PC-9 (cell line): ENCODE results near the gene HTT.

Source experiments
- EZH2 ChIP-seq: fragments of 200-600 bp; sonication (generic); IDR thresholded peaks from 2 replicates; pipeline ENCODE4 v1.8.0; 2017; ENCODE audit warnings: antibody characterized with exemption, low read depth
- TF ChIP-seq, protein P1 (sequence below): fragments of 200-600 bp; sonication (generic); conservative IDR thresholded peaks from 2 replicates; pipeline ENCODE4 v1.6.1; 2017; ENCODE audit warnings: mixed run types, antibody characterized with exemption, mild to moderate bottlenecking, moderate library complexity

DNA sequence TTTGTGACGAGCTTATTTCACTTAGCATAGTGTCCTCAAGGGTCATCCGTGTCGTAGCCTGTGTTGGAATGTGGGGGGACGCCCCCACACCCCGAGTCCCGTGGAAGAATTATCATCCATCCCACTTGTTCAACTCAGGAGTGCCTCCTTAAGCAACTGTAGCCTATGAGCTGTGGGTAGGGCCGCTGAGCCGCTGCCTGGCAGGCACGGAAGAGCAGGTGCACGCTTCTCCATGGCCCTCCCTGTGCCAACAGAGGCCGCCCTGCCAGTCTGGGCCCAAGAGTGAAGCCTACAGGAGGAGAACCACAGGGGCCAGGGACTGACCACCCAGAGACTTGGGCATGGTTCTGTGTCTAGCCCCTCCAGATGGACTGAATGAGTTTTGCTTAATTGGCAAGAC, 216.0 kb downstream of the HTT start:
- TF ChIP-seq, protein P1, sequence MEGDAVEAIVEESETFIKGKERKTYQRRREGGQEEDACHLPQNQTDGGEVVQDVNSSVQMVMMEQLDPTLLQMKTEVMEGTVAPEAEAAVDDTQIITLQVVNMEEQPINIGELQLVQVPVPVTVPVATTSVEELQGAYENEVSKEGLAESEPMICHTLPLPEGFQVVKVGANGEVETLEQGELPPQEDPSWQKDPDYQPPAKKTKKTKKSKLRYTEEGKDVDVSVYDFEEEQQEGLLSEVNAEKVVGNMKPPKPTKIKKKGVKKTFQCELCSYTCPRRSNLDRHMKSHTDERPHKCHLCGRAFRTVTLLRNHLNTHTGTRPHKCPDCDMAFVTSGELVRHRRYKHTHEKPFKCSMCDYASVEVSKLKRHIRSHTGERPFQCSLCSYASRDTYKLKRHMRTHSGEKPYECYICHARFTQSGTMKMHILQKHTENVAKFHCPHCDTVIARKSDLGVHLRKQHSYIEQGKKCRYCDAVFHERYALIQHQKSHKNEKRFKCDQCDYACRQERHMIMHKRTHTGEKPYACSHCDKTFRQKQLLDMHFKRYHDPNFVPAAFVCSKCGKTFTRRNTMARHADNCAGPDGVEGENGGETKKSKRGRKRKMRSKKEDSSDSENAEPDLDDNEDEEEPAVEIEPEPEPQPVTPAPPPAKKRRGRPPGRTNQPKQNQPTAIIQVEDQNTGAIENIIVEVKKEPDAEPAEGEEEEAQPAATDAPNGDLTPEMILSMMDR: no peak
- TF ChIP-seq EZH2: no peak
